COLO668 (cell line): ENCODE data around the gene PIGT.

ENCODE experiments used
- DNase-seq: peaks from one replicate; lab custom pipeline; 2025; ENCODE audit not compliant: unreplicated experiment; lab: John Stamatoyannopoulos, UW

PIGT gene

DNA sequence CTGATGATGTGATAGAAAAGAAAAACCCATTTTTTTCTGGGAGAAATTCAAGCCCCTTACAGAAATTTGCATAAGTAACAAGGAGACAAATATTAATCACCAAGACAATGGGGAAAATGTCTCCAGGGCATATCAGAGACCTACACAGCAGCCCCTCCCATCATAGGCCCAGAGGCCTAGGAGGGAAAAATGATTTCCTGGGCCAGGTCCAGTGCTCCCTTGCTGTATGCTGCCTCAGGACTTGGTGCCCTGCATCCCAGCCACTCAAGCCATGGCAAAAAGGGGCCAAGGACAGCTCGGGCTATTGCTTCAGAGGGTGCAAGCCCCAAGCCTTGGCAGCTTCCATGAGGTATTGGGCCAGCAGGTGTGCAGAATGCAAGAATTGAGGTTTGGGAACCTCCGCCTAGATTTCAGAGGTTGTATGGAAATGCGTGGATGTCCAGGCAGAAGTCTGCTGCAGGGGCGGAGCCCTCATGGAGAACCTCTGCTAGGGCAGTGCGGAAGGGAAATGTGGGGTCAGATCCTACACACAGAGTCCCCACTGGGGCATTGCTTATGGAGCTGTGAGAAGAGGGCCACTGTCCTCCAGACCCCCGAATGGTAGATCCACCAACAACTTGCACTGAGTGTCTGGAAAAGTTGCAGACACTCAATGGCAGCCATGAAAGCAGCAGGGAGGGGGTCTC is 15.5 kb upstream of the PIGT start:
- no peak for DNase-seq

DNA sequence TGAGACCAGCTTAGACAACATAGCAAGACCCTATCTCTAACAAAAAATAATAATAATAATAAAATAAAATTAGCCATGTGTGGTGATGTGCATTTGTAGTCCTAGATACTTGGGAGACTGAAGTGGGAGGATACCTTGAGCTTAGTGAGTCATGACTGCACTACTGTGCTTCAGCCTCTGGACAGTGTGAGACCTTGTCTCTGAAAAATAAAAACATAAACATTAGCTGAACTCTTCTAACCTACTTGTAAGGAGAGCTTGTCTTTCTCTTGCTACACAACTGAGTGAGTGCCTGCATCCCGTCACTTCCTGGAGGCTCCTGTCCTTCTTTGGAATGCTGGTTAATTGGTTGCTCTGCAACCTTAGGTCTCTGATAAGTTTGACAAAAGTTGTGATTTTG is 13.0 kb upstream of the PIGT start:
- no peak for DNase-seq

DNA sequence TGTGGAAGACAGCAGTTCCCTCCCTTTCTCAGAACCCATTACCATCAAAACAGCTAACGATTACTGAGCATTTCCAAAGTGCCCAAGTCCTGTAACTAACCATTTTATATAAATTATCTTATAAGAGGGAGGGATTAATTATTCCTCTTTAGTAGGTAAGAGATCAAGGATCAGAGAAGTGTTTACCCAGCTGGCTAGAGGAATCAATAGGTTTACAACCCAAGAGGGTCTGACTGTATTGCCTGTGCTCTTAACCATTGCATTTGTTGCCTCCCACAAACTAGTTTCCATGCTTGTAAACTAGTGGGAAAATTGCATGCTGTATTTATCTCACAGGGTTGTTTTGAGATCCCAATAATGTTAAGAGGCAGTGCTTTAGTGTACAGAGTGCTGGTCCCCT is 11.5 kb upstream of the PIGT start:
- DNase-seq = no peak

DNA sequence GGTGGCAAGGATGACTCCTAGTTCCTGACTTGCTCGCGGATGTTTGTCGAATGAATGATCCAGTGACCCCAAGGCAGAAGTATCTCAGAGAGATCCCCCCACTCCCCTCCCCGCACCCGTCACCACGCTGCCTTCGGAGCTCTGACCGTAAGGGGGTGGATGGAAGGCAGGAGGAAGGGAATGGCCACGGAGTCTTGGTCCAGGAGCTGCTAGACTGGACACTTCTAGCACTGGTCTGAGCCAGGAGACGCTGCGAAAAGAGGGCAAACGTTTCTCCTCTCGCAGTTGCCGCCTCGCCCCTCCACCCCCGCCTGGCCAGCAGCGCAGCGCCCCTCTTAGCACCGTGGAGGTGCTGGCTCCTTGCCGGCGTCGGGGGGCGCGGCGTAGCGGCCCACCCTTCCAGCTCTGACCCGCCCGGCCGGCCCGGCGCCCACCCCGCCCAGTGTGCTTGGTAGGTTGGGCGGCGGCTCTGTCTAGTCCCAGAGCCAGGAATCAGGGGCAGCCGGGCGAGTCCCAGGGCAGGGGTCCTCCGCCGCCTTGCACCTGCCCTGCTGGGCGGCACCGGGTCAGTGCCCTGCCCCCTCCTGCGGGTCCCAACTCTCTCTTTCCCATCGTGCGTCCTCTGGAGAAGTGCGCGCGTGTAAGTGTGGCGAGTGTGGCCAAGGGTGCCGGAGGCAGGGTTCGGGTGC is 10.2 kb upstream of the PIGT start:
- peak; percentile 63 for DNase-seq

DNA sequence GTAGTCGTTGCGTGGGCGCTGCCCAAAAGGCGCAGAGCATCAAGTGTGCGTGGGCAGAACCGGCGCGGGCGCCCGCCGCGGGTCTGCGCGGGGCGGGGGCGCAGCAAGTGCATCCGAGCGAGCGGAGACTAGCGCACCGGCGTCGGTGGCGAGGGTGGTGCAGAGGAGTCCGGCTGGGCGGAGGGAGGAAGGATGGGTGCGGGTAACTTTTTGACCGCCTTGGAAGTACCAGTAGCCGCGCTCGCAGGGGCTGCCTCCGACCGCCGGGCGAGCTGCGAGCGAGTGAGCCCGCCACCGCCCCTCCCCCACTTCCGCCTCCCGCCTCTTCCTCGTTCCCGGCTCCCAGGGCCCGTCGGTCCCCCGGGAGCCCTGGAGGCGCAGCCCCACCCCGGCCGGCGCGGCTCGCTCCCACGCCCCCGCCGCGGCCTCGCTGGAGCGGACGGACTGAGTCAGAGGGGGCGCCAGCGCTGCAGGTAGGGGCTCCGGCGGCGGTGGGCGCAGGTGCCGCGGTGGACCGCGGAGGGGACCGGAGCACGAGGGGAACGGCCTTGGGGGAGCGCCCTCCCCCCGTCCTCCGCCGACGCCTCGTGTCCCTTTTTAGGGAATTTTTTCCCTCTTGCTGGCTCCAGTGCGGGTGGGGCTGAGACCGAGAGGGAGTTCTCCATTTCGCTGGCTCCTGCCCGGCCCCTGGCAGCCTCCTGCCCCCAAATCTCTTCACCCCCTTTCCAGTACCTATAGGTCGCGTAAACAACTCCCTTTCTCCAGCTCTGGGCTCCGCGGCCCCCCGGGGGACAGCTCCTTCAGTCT is 9.5 kb upstream of the PIGT start:
- DNase-seq = peak; percentile 91

DNA sequence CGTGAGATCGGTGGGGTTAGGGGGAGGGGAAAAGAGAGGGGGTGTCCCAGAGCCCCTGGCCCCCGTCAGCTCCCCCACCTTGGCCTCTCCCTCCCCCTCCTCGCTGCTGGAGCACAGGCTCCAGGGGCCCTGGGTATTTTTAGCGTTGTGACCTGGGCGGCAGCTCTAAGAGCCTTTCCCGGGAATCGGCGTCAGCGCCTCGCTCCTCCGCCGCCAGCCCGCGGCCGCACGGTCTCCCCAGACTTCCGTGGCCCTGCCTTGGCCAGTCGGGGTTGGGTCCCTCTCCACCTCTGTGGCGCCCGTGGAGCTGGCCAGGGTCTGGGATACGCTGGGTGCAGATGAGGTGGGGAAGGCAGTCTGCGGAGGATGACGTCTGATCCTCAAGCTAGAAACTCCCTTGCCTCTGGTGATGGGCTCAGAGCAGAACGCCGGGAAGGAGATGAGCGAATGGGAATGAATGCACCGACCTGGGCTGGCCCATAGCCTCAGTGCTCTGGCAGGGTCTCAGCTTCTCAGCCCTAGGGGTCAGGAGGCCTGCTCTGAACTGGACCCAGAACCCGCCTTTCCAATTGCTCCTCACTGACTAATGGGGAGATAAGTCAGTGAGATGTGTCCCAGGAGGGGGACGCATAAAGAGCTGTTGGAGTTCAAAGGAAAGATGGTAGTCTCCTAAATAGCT is 8.7 kb upstream of the PIGT start:
- DNase-seq = peak; percentile 74

DNA sequence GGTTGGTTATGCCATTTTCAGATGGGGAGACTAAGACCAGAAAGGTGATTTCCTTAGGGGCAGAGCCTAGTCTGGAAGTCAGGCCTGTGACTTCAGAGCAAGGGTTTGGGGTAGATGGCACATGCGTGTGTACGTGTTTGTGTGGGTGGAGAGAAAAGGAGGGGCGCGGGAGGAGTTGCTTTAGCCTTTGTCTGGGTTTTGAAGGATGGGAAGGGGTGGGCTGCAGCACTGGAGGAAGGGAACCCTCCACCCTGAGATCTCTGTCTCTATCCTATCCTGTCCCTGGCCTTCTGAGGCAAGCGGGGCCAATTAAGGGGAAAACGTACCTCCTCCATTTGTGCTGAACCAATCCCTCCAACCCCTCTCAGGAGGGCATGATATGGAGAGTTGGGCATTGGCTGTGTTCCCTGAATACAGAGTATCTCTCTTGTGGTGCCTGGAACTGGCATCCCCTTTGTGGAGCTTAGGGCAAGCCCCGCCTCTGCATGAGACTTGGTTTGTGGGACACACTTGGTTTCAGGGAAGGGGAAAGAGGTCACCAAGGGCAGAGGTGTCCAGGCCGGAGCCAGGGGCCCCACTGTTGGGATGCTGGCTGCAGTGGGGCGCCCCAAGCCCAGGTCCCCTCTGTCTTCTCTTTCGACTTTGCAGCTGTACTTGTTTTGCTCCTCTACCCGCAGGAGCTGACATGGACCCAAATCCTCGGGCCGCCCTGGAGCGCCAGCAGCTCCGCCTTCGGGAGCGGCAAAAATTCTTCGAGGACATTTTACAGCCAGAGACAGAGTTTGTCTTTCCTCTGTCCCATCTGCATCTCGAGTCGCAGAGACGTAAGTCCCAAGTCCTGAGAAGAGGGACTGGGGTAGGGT is 7.9 kb upstream of the PIGT start, which contains the start of gene DBNDD2:
DBNDD2 (plus strand) TSS at position 507 of the 863 bp plus-strand sequence; CDS start at position 686, 179 bp downstream.
- no peak for DNase-seq

DNA sequence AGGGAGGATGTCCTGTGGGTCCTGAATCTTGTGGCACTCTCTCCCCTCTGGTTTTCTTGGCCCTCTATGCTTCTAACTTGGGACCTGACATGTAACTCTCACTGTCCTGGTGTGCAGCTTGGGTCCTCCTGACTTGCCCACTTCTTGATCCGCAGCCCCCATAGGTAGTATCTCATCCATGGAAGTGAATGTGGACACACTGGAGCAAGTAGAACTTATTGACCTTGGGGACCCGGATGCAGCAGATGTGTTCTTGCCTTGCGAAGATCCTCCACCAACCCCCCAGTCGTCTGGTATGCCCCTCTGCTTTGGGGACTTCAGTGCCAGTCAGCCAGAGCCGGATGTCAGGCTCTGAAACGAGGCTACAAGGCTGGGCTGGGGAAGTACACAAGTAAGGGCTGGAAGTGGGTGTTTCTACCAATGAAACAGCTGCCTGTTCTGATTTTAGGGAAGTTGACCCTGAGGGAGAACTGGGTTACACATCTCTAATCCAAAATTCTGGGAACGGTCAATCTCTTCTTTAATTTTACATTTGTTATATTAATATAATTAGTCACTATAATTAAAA is 7.2 kb upstream of the PIGT start:
- no peak for DNase-seq

DNA sequence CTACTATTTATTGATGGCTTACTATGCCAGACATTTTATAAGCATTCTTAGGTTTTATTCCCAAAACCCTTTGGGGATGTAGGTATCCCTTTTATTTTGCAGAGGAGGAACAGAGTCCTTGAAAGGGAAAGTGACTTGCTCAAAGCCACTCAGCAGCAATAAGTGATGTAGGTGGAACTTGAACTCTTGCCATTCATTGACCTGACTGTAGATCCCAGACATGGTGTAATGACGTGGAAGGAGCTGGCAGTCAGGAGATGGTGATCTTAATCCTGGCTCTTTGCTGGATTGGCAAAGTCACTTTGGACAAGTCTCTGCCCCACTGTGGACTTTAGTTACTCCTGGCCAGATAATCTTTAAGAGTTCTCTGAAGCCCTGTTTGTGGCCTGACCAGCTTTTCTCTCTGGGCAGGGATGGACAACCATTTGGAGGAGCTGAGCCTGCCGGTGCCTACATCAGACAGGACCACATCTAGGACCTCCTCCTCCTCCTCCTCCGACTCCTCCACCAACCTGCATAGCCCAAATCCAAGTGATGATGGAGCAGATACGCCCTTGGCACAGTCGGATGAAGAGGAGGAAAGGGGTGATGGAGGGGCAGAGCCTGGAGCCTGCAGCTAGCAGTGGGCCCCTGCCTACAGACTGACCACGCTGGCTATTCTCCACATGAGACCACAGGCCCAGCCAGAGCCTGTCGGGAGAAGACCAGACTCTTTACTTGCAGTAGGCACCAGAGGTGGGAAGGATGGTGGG is 6.2 kb upstream of the PIGT start:
- no peak for DNase-seq

DNA sequence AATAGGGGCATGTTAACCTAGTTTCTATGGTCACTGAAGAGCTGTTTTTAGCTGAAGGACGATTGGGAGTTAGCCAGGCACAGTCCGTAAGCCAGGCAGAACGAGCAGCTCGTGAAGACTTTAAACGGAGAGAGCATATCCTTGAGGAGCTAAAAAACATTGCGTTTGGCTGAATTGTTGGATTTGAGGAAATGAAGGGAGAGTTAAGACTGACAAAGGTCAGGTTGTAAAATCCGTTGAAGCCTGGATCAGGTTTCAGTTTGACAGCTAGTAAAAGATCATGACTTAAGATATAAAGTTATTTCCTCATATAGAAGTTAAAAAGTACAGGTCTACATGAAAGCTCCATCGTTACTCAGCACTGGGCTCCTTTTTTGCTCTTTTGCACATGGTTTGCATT is 5.1 kb upstream of the PIGT start:
- no peak for DNase-seq

DNA sequence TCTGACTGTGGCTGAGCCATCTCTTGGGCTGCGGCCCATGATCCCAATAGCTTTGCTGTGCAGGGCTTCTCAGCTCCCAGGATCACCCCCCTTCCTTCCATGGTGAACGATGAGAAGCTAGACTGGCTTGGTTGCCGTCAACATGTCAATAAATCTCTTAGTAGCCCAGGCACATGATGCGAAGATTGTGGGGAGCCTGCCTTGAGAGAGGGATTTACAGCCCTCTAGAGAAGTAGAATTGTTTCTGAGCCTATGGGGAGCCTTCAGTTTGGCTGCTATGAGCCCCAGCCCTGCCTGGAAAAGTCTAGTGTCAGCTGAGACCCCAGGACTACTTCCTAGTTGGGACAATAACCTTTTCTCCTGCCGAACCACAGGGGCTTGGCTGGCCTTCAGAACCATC is 3.3 kb upstream of the PIGT start:
- no peak for DNase-seq

DNA sequence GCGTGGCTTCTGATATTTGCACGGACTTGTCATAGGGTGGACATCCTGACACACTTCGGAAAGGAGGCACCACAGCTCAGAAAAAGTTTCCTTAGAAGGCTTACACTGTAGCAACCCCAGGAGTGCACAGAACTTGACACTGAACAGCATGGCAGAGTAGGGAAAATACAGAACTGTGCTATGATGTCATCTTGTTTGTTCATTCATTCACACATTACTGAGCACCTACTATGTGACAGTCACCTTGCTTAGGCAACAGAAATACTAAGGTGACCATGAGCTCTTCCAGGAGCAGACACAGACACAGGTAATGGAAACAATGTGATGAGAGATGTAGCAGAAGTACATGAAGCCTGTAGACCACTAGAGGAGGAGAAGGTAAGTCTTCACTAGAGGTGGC is 2.5 kb upstream of the PIGT start:
- DNase-seq = no peak

DNA sequence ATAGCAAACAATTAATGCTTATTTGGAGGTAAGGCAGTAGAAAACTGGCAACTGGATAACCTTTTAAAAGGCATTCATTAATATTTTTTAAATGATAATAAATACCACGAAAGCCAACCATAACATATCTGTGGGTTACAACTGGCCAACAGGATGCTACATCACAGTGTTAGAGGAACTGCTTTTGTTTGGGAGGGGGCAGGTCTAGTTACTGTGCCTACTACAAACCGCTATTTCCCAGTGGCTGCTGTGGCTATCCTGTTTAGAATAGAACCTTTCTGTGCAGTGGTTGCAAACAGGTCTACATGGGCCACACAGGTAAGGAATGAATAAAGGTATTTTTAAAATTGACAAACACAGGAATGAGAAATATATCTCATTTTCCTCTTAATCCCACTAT is 976 bp downstream of the PIGT start:
- no peak for DNase-seq

DNA sequence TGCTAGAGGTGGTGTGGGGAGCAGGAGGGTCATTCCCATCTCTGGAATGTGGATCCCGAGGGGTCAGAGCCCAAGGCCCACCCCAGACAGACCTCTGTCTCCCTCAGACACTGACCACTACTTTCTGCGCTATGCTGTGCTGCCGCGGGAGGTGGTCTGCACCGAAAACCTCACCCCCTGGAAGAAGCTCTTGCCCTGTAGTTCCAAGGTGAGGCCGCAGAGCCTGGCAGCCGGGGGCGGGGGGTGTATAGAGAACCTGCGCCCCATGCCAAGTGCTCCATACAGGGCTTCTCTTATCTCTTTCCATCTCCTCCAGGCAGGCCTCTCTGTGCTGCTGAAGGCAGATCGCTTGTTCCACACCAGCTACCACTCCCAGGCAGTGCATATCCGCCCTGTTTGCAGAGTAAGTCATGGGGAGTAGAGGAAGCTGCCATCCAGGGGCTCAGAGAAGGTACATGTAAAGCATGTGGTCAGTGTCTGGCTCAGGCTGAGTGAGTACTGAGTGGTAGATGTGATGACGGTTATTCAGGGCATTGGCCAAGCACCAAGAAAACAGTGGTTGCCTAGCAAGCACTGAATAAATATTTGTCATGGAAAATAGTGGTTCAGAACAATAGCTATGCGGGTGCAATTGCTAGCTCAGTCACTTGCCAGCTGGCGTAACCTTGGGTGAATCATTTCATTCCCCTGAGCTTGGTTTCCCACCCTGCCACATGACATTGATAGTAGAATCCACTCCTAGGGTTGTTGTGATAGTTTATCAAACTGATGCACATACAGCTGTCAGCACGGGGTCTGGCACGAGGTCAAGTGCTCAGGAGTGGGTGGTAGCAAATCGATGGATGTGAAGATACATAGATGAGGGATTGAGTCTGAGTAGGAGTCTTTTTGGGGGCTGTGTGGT is 3.5 kb downstream of the PIGT start:
- peak; percentile 97 for DNase-seq

DNA sequence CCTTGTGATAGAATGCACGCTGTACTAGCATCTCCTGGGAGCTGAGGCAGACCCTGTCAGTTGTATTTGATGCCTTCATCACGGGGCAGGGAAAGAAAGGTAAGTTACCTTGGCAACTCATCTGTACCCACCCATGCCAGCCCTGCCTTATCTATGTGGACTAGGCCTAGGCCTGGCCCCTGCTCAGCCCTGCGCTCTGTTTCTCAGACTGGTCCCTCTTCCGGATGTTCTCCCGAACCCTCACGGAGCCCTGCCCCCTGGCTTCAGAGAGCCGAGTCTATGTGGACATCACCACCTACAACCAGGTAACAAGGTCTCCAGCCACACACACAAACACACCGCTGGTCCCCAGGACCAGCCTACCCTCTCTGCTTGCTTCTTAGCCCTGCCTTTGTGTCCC is 4.2 kb downstream of the PIGT start:
- DNase-seq = no peak

DNA sequence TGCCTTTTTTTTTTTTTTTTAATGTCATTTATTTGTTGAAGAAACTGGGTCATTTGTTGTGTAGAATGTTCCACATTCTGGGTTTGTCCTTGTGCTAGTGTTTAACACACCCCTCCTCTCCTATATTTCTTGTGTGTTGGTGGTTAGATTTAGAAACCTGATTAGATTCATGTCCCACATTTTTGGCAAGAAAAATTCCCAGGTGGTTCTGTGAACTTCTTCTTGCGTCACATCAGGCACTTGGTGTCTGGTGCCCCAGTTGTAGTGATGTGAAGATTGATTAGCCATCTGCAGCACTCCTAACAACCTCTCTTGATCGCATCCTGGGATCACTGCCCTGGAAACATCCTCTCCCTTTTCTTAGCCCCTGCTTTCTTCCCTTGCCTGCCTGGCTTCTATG is 7.8 kb downstream of the PIGT start:
- no peak for DNase-seq

DNA sequence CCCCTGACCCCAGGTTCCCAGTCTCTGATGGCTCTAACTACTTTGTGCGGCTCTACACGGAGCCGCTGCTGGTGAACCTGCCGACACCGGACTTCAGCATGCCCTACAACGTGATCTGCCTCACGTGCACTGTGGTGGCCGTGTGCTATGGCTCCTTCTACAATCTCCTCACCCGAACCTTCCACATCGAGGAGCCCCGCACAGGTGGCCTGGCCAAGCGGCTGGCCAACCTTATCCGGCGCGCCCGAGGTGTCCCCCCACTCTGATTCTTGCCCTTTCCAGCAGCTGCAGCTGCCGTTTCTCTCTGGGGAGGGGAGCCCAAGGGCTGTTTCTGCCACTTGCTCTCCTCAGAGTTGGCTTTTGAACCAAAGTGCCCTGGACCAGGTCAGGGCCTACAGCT is 9.6 kb downstream of the PIGT start:
- DNase-seq = no peak

DNA sequence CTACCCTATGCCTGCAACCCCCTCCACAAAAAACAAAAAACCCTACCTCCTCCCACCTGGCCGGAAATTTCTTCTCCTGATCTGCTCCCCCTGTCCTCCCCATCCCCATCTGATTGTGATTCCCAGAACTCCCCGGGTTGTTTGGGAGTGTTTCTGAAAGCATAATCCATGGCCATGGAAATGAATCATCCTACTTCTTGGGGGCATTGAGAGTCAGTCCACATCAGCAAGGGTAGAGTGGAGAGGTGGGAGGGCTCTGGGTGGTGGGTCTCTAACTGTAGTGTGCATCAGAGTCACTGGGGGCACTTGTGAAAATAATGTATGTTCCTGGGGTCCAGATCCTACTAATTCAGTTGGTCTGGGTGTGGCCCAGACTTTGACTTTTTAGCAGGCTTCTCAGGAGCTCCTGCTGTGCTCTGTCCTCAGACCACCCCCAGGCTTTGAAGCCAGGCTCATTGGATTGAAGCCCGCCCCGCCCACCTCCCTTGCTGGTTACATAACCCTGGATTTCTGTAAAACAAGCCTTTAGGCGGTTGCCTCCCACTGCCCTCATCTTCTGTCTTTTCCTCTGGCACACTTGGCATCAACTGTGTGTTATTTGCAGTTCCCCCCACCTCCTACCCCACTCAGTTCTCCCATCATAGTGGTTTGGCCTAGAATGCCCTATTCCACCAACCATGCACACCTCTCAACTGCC is 10.5 kb downstream of the PIGT start:
- DNase-seq = no peak
